ENCODE data around the gene TCP11L1.
A peak's percentile ranks its signal among the peaks of the same experiment; 100 is the strongest.

TCP11L1 gene

DNA sequence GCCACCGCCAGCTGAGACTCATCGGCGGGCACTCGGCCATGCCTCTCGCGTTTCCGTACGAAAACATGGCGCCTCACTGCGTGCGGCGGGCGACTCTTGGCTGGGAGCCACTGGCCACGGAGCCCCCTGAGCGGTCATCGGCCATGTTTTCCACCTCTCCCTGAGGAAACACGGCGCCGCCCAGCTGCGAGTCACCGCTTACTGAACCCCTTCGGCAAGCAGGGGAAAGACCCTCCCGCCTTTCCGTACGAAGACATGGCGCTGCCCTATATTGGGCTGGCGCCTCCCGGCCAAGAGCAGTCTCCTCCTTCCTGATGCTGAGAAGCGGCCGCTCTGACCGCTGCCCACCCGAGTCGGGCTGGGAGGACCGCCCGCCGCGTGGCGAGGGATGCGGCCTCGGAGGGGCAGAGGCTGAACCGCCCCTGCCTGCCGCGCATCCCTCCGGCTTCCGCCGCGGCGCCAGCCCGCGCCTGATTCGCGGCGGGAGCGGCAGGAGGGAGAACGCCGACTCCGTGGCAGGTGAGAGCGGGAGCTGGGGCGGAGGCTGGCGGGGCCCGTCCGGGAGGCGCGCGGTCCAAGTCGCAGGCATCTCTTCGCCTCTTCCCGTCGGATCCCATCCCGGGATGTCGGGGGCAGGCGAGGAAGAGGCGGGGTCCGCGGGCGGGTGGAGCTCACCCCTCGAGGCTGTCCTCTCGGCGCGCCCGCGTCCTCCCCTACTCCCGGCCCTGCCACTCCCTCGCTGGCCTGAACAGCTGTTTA, at the start of gene TCP11L1:
Gene TCP11L1 (plus strand): TSS at position 299 of the 759 bp plus-strand sequence. CDS start 4,202 bp downstream, outside the sequence.
- DNase-seq (ENCODE audit: low spot score), result peak; percentile 73
- FAIRE-seq, result no peak

DNA sequence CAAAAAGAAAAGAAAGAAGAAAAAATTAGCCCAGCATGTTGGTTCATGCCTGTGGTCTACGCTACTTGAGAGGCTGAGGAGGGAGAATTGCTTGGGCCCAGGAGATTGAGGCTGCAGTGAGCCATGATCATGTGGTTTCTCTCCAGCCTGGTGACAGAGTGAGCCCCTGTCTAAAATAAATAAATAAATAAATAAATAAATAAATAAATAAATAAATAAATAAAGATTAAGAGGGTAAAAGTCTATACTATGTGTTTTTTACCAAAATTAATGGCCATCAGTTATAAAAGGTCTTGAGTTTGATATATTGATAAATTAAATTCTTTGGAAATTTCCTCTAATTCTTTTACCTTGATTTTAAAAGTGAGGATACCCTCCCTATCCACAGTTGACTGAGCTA, 48.9 kb upstream of the TCP11L1 start:
- DNase-seq (ENCODE audit: low spot score), result no peak
- FAIRE-seq, result no peak

DNA sequence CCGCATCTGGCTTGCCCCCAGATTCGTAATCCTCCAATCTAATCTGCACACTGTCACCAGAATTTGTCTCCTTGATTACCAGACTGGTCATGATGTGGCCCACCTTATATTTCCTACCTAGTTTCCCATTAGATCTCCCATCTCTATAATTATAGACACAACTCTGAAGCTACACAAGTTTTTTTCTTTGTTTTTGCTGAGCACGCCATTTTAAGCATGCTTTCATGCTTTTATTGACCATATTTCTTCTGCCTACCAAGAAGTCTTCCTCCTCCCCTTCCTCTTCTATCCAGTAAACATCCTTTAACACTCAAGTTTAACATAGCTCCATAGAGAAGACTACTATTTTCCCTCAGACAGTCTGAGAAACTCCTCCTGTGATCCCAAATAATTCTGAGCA, 47.9 kb upstream of the TCP11L1 start:
- FAIRE-seq (no peak), DNase-seq (ENCODE audit: low spot score) (no peak)

GRCh38 chr11:32991898-32992297, 47.5 kb upstream of the TCP11L1 start:
- FAIRE-seq, result no peak
- no peak for DNase-seq (ENCODE audit: low spot score)

GRCh38 chr11:33000181-33000580, 39.2 kb upstream of the TCP11L1 start:
- FAIRE-seq, result no peak
- no peak for DNase-seq (ENCODE audit: low spot score)

GRCh38 chr11:33001281-33001680, 38.1 kb upstream of the TCP11L1 start:
- DNase-seq (ENCODE audit: low spot score) (no peak), FAIRE-seq (no peak)

DNA sequence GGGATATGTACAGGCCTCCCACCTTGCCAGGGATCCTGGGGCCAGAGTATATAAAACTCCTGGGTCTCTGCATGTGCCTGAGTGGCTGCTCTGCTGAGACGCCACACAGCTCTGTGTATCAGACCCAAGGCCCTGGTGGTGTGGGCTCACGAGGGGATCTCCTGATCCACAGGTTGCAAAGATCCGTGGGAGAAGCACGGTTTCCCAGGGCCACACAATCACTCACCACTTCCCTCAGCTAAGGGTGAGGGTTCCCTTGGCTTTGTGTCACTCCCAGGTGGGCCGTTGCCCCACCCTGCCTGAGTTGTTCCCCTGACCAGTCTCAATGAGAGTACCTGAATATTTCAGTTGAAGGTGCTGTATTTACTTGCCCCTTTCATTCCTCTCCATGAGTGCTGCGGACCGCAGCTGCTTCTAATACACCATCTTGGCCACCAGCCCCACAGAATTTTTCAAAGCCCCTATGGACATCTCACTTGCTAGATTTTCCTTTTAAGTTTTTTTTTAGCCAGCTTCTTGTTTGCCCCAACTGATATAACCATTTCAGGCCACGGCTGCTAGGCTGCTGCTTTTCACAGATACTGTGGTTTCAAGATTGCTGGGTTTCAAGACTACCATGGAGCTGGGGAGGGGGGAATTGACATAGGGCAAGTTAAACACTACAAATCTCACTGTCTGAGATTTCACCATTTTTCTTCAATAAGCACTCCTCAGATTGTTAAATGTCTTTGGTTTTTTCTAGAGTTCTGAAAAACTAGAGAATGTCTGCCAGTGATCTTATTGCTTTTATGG, 37.4 kb upstream of the TCP11L1 start:
- DNase-seq (ENCODE audit: low spot score), result no peak
- FAIRE-seq, result no peak

DNA sequence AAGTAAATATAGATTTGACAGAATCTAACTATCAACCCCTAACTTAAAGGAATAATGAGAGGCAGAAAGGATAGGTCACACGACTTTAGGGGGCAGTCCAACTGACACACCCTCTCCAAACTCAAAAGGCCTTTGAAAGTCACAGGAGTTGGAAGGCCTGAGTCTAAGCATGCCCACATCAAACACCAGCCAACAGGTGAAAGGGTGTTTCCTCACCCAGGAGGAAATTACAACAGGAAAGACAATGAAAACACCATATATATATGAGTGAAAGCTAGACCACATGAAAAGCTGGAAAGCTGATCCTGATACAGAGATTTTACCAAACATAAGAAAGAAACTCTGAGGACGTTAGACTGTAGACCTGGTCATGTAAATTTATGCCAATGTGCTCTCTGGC, 34.2 kb upstream of the TCP11L1 start:
- DNase-seq (ENCODE audit: low spot score), result no peak
- no peak for FAIRE-seq

GRCh38 chr11:33006010-33006409, 33.4 kb upstream of the TCP11L1 start:
- FAIRE-seq, result no peak
- DNase-seq (ENCODE audit: low spot score), result no peak

GRCh38 chr11:33013755-33014154, 25.6 kb upstream of the TCP11L1 start:
- DNase-seq (ENCODE audit: low spot score) (no peak), FAIRE-seq (no peak)

DNA sequence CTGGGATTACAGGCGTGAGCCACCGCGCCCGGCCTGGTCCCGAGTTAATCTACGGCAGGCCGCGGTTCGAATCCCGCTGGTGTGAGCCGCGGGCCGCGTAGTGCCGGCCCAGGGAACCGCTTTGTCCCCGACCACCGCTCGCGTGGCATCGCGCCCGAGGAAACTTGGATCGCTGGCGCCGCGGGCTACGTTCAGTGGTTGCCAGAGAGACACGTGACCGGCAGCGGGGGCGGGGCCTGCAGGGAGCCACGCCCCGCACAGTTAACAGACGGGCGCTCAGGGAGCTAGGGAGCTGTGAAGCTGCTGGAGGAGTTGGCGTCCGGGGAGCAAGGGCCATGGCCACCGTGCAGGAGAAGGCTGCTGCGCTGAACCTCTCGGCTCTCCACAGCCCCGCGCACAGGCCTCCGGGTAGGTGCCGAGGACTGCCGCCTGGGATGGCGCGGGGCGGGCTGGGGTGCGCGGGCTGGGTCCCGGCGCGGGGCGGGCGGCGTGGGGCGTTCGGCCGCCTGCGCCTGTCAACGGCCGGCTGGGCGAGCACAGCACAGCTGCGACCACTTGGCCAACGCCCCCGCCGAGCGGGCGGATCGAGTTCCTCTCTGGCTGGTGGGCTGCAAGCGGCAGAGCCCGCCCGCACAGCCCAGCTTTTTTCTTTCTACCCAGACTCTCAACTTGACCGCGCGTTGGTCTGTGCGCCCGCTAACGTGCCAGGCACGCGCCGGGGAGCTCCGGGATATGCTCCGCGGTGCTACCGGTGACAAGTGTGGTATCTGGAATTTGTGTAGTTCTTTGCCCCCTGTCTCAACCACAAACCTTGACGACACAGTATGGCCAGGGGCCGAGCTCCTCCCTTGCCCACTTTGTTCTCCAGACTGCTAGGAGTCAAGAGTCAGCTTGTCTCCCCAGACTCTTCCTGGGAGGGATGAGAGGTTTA, 23.5 kb upstream of the TCP11L1 start, which contains the start of gene DEPDC7:
Gene DEPDC7 (plus strand): TSS at position 258 of the 931 bp plus-strand sequence. CDS start 78 bp downstream, at position 336.
- FAIRE-seq (no peak), DNase-seq (ENCODE audit: low spot score) (peak; percentile 69)

GRCh38 chr11:33016654-33017053, 22.7 kb upstream of the TCP11L1 start:
- DNase-seq (ENCODE audit: low spot score) (no peak), FAIRE-seq (no peak)

DNA sequence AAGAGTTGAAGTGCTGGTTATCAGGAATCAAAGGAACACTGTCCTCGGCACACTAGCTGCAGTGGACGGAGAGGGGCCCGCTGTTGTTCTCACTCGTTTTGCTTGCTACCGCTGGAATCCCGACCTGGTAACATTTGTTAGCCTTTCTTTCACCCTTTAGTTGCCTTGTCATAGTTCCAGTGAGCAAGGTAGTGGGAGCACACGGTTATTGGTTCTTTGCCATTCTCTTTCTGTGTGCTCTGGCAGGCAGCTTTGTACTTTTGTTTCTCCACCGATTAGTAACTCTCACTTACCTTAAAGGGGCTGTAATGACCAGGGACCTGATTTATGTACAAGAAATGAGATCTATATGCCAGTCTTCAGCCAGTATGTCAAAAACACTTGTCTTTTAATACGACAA, 21.9 kb upstream of the TCP11L1 start:
- DNase-seq (ENCODE audit: low spot score) (no peak), FAIRE-seq (no peak)

DNA sequence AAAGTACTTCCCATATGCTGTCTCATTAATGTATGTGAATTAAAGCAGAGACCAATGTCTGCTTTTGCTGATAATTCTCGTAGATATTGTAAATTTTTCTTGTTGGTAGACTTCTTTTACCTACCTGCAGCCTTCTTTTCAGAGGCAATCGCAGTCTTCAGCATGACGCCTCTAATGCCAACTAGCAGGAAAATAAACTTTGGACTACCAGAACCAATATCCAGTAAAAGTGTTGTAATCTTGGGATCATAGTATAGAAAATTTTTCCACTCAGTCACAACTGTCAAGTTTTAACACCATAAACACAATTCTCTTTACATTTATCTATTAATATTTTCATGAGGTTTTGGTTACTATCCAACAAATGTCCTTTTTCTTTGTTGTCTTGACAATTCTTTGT, 21.4 kb upstream of the TCP11L1 start:
- DNase-seq (ENCODE audit: low spot score), result no peak
- FAIRE-seq, result no peak

DNA sequence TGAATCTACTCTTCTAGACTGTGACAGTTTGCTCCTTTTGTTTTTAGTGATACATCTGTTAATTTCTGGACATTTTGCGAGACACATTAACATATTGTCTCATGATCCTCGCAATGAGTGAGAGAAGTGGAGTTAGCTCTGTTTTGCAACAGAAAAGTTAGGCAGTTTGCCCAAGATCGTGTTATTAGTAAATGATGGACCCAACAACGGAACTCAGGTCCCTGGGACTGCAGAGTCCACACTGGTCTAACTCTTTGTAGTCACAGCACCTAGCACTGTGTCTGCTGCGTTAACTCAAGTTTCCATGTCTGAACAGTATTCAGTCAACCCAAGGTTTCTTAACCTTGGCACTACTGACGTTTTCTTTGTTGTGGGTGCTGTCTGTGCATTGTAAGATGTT, 20.5 kb upstream of the TCP11L1 start:
- FAIRE-seq, result no peak
- DNase-seq (ENCODE audit: low spot score), result no peak

DNA sequence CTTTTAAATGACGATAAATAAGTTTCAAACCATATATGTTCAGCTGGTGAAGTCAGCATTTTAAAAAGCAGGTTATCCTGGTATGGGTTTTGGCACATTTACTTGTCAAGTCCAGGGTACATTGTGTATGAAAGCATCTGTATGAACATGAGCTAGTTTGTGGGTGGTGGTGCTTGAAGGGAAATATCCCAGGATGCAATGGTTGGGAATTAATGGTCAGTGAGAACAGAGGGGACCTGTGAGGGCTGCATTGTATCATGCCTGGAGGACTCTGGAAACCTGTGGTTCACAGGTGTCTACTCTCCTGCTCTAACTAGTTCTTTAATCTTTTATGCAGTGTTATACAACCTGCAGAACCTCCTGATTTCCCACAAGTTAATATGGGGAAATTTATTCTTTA, 17.9 kb upstream of the TCP11L1 start:
- DNase-seq (ENCODE audit: low spot score) (no peak), FAIRE-seq (no peak)

DNA sequence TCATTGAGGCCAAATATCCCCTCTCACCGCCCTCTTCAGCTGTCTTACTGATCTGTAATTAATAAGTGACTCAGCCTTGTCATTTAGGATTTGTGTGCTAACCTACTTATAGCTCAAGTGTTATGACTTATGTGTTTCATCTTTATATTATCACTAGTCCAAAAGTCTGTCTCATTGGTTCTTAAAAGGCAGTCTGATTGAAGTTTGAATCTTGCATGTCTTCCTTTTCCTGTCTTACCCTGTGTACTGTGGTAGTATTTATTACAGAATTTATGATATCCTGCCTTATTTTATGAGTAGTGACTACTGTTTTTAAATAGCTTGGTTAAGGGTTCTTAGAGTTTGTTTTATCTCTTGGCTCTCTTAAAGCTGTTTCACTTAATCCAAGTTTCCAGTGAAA, 17.4 kb upstream of the TCP11L1 start:
- DNase-seq (ENCODE audit: low spot score), result no peak
- no peak for FAIRE-seq

DNA sequence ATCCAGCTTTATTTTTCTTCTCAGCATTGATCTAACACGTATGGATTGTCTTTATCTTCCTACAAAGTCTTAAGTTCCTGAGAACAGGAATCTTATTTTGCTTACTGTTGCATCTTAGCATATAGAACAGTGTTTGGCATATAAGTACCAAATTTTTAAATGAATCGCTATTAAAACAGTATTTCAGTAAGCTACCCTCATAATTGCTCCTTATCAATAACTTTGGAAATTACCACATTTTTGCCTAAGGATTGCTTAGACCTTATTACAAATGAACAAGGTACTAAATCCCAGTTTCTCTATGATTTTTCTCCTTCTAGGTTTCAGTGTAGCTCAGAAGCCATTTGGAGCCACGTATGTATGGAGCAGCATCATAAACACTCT, 14.0 kb upstream of the TCP11L1 start:
- no peak for DNase-seq (ENCODE audit: low spot score)
- no peak for FAIRE-seq

DNA sequence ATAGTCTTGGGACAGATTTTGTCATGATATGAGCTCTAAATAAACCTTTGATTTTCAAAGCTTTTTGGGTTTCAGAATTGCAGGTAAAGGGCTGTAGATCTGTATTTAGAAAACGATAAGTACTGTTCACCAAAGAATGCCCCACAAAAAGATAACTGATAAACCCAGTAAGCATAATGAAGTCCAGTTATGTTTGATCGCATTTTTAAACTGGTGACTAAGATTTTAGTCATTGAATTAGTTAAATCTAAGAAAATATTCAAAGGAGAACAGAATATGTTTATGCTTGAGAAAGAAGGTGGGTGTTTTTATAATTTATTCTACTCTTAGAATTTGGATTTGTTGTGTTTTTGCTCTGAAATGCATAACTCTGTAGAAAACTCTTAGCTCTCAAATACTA, 12.1 kb upstream of the TCP11L1 start:
- no peak for FAIRE-seq

DNA sequence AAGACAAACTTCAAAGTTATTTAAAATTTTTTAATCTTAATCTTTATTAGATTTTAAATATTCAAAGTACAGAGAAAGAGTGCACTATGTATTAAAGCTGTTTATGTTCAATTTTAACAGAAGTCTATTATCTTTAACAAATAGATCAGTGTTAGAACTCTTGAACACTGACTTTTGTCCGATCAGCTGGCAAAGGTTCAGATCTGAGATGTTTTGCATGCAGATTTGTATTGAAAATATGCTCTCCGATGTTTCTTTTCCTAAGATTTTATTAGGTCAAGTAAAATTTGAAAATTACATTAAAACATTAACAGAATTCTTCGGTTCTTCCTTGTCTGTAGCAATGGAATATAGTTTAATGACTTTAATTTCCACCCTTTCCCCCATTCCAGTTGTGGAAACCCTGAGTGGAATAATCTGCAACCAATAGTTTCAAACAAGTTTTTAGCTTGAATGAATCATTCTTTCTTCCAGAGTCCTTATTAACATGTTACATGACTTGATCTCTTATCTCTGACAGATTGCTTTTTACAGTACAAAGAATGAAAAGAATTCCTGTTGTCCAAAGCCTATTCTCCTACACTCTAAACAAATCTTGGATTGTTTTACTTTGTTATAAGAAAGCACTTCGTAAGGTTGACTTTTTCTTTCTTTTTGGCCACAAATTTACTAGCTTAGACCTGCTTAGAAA, 11.4 kb upstream of the TCP11L1 start:
- FAIRE-seq, result no peak
- no peak for DNase-seq (ENCODE audit: low spot score)

More for the DNA sequence above, 12.1 kb upstream of the TCP11L1 start:
- DNase-seq (ENCODE audit: low spot score), result no peak

DNA sequence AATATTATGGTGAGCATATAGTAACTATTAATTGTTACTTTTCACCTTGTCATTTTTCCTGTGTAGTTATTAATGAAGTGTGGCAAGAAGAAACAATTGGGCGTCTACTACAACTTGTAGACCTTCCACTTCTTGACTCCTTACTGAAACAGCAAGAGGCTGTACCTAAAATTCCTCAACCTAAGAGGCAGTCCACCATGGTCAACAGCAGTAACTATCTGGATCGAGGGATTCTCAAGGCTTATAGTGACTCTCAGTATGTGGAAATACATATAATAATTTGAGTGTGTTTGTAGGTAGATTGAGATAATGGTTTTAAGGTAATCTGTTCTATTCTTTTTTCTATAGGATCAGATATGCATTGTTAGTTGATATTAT, 10.8 kb upstream of the TCP11L1 start:
- FAIRE-seq (no peak), DNase-seq (ENCODE audit: low spot score) (no peak)

Measured in RCC 7860 (cell line).